Immature natural killer cell (primary cell): ENCODE data around the gene APOBEC2. TPM values are rescaled to one million over a fixed set of nuclear protein-coding genes. Genes with fewer than 3 reads are reported as not detected.
A peak's percentile ranks its signal among the peaks of the same experiment; 100 is the strongest.

Experiments used
- DNase-seq, 3 donors: peaks; one replicate each; pipeline ENCODE4 v3.0.0; 2022; ENCODE audit warnings: mixed read lengths in 1 of 3
- H3K27ac Mint-ChIP-seq, 6 donors: one replicate each; pipeline ENCODE4 v1.8.0; 2020; ENCODE audit warnings: mixed read lengths in 6 of 6, mild to moderate bottlenecking in 5 of 6, inconsistent platforms in 4 of 6, moderate library complexity in 3 of 6
- H3K27me3 Mint-ChIP-seq, 3 donors: one replicate each; pipeline ENCODE4 v1.8.0; 2020 to 2021; ENCODE audit warnings: low read depth in 3 of 3, mild to moderate bottlenecking in 3 of 3, mixed read lengths in 3 of 3, moderate library complexity in 3 of 3, inconsistent platforms in 1 of 3
- H3K36me3 Mint-ChIP-seq, 3 donors: one replicate each; pipeline ENCODE4 v1.8.0; 2020; ENCODE audit warnings: mixed read lengths in 3 of 3, inconsistent platforms in 2 of 3, mild to moderate bottlenecking in 2 of 3
- H3K4me1 Mint-ChIP-seq, 2 donors: one replicate each; pipeline ENCODE4 v1.8.0; 2020; ENCODE audit warnings: inconsistent platforms in 2 of 2, mild to moderate bottlenecking in 2 of 2, mixed read lengths in 2 of 2, moderate library complexity in 1 of 2
- H3K4me3 Mint-ChIP-seq, 5 donors: one replicate each; pipeline ENCODE4 v1.8.0; 2020; ENCODE audit warnings: mild to moderate bottlenecking in 5 of 5, mixed read lengths in 5 of 5, inconsistent platforms in 3 of 5, moderate library complexity in 3 of 5
- H3K9me3 Mint-ChIP-seq, 6 donors: one replicate each; pipeline ENCODE4 v1.8.0; 2020; ENCODE audit warnings: mild to moderate bottlenecking in 6 of 6, mixed read lengths in 6 of 6, inconsistent platforms in 4 of 6, moderate library complexity in 3 of 6
- polyA plus RNA-seq, 3 donors: library from polyadenylated mRNA; unstranded; fragments of 300-500 nt; fragmentation: Illumina TruSeq; gene quantifications; one replicate each; pipeline ENCODE4 v1.2.3, GENCODE V29; 2021

The APOBEC2 gene
- polyA plus RNA-seq, 3 donors from 2014 or later: 0.50 TPM; not detected in 2

GRCh38 chr6:41073203-41073967, 20.4 kb downstream of the APOBEC2 start:
- Mint-ChIP-seq H3K9me3 (no peaks in the 10 kb centered on the region), H3K27me3 (peaks cover 14 to 20% (median 15%) of the 10 kb centered on the region in 3 donors), H3K4me3 (peak overlapping the region; percentile 94 to 98 (median 96)), H3K36me3 (peaks cover 0 to 3% (median 0%) of the 10 kb centered on the region in 3 donors), H3K27ac (peak overlapping the region; percentile 96 to 100 (median 98)), H3K4me1 (peaks cover 37 to 57% of the 10 kb centered on the region in 2 donors)
- peak; percentile 81 to 82 (median 82) for DNase-seq

GRCh38 chr6:41073968-41074691, 21.1 kb downstream of the APOBEC2 start:
- H3K9me3 Mint-ChIP-seq: no peaks in the 10 kb centered on the region
- H3K27me3 Mint-ChIP-seq: peaks cover 14 to 20% (median 15%) of the 10 kb centered on the region in 3 donors
- peaks cover 0 to 8% (median 0%) of the 10 kb centered on the region in 3 donors for H3K36me3 Mint-ChIP-seq
- DNase-seq: no peak
- H3K4me3 Mint-ChIP-seq: peak overlapping the region; percentile 88 to 98 (median 94)
- peaks cover 41 to 62% of the 10 kb centered on the region in 2 donors for H3K4me1 Mint-ChIP-seq
- peak overlapping the region; percentile 96 to 100 (median 98) for H3K27ac Mint-ChIP-seq

- peaks cover 14 to 20% (median 15%) of the 10 kb centered on the region in 3 donors for H3K27me3 Mint-ChIP-seq
- peak overlapping the region; percentile 88 to 98 (median 94) for H3K4me3 Mint-ChIP-seq
- no peaks in the 10 kb centered on the region for H3K9me3 Mint-ChIP-seq
- peak overlapping the region; percentile 96 to 100 (median 98) for H3K27ac Mint-ChIP-seq
- no peak for DNase-seq
- peaks cover 0 to 10% (median 4%) of the 10 kb centered on the region in 3 donors for H3K36me3 Mint-ChIP-seq
- peaks cover 45 to 62% of the 10 kb centered on the region in 2 donors for H3K4me1 Mint-ChIP-seq
Observed at GRCh38 chr6:41074692-41075436, 21.9 kb downstream of the APOBEC2 start.

- Mint-ChIP-seq H3K36me3 (peaks cover 4 to 17% (median 8%) of the 10 kb centered on the region in 3 donors), H3K27ac (peak overlapping the region; percentile 83 to 100 (median 96)), H3K27me3 (peaks cover 14 to 20% (median 15%) of the 10 kb centered on the region in 3 donors), H3K4me3 (peak overlapping the region in 4 of 5 donors; percentile 5 to 76 (median 32)), H3K9me3 (no peaks in the 10 kb centered on the region), H3K4me1 (peaks cover 52 to 63% of the 10 kb centered on the region in 2 donors)
- no peak for DNase-seq
Observed at GRCh38 chr6:41075651-41076626, 22.9 kb downstream of the APOBEC2 start.

- H3K4me1 Mint-ChIP-seq: peaks cover 55 to 70% of the 10 kb centered on the region in 2 donors
- DNase-seq: no peak
- no peak overlapping the region for H3K27ac Mint-ChIP-seq
- H3K9me3 Mint-ChIP-seq: no peaks in the 10 kb centered on the region
- peaks cover 4 to 17% (median 8%) of the 10 kb centered on the region in 3 donors for H3K36me3 Mint-ChIP-seq
- H3K4me3 Mint-ChIP-seq: no peak overlapping the region
- H3K27me3 Mint-ChIP-seq: peaks cover 6 to 10% (median 8%) of the 10 kb centered on the region in 3 donors
Observed at GRCh38 chr6:41077536-41077935, 24.5 kb downstream of the APOBEC2 start.

GRCh38 chr6:41078101-41078500, 25.1 kb downstream of the APOBEC2 start:
- Mint-ChIP-seq H3K9me3 (no peaks in the 10 kb centered on the region), H3K4me3 (no peak overlapping the region), H3K36me3 (peaks cover 4 to 21% (median 8%) of the 10 kb centered on the region in 3 donors), H3K4me1 (peaks cover 55 to 75% of the 10 kb centered on the region in 2 donors), H3K27me3 (peaks cover 2 to 6% (median 4%) of the 10 kb centered on the region in 3 donors), H3K27ac (no peak overlapping the region)
- no peak for DNase-seq

GRCh38 chr6:41079080-41079479, 26.1 kb downstream of the APOBEC2 start:
- Mint-ChIP-seq H3K27ac (peak overlapping the region in 1 of 6 donors; percentile 11), H3K27me3 (peaks cover 0 to under 1% (median under 1%) of the 10 kb centered on the region in 3 donors), H3K4me3 (no peak overlapping the region), H3K36me3 (peaks cover 8 to 29% (median 10%) of the 10 kb centered on the region in 3 donors), H3K9me3 (no peaks in the 10 kb centered on the region), H3K4me1 (peaks cover 51 to 79% of the 10 kb centered on the region in 2 donors)
- DNase-seq: no peak

- Mint-ChIP-seq H3K9me3 (no peaks in the 10 kb centered on the region), H3K36me3 (peaks cover 14 to 39% (median 17%) of the 10 kb centered on the region in 3 donors), H3K4me3 (peak overlapping the region; percentile 57 to 80 (median 69)), H3K27ac (peak overlapping the region; percentile 42 to 92 (median 76)), H3K4me1 (peaks cover 35 to 63% of the 10 kb centered on the region in 2 donors), H3K27me3 (no peaks in the 10 kb centered on the region)
- DNase-seq: peak in 1 of 3 donors; percentile 6
Observed at GRCh38 chr6:41080621-41081020, 27.6 kb downstream of the APOBEC2 start.

GRCh38 chr6:41083072-41083471, 30.1 kb downstream of the APOBEC2 start:
- H3K27ac Mint-ChIP-seq: no peak overlapping the region
- H3K36me3 Mint-ChIP-seq: peaks cover 19 to 59% (median 24%) of the 10 kb centered on the region in 3 donors
- DNase-seq: no peak
- peaks cover 30 to 60% of the 10 kb centered on the region in 2 donors for H3K4me1 Mint-ChIP-seq
- H3K4me3 Mint-ChIP-seq: no peak overlapping the region
- no peaks in the 10 kb centered on the region for H3K9me3 Mint-ChIP-seq
- H3K27me3 Mint-ChIP-seq: no peaks in the 10 kb centered on the region

GRCh38 chr6:41085182-41085581, 32.2 kb downstream of the APOBEC2 start:
- Mint-ChIP-seq H3K36me3 (peaks cover 22 to 55% (median 25%) of the 10 kb centered on the region in 3 donors), H3K4me3 (no peak overlapping the region), H3K4me1 (peaks cover 21 to 45% of the 10 kb centered on the region in 2 donors), H3K27ac (no peak overlapping the region), H3K27me3 (no peaks in the 10 kb centered on the region), H3K9me3 (no peaks in the 10 kb centered on the region)
- no peak for DNase-seq

GRCh38 chr6:41088451-41088850, 35.4 kb downstream of the APOBEC2 start:
- Mint-ChIP-seq H3K9me3 (peaks cover 0 to 2% (median 0%) of the 10 kb centered on the region in 6 donors), H3K4me3 (no peak overlapping the region), H3K36me3 (peaks cover 29 to 65% (median 30%) of the 10 kb centered on the region in 3 donors), H3K4me1 (peaks cover 1 to 17% of the 10 kb centered on the region in 2 donors), H3K27ac (no peak overlapping the region), H3K27me3 (no peaks in the 10 kb centered on the region)
- DNase-seq: no peak
